ENCODE data around the gene XRCC2.
"Not testable (repeated sequence)": the region's sequence is repeated elsewhere in the genome, so short reads cannot be mapped to it uniquely, and the experiment has no call there.

The XRCC2 gene
- total RNA-seq, result 4.1 to 4.8 reads per million in 2 donors

- DNase-seq, result peak; percentile 87
Measured at GRCh38 chr7:152675759-152676636, at the start of gene XRCC2. Gene XRCC2 (minus strand): TSS chr7:152676141. CDS start chr7:152676079, 62 bp downstream.

- no peak for DNase-seq
Measured at GRCh38 chr7:152723364-152723763, 47.4 kb upstream of the XRCC2 start.

- DNase-seq, result not testable (repeated sequence)
Measured at GRCh38 chr7:152712412-152713042, 36.6 kb upstream of the XRCC2 start.

- no peak for DNase-seq
Measured at GRCh38 chr7:152711444-152711944, 35.6 kb upstream of the XRCC2 start.

GRCh38 chr7:152710153-152710442 is 34.2 kb upstream of the XRCC2 start:
- no peak for DNase-seq

GRCh38 chr7:152709287-152710152 is 33.6 kb upstream of the XRCC2 start:
- DNase-seq, result no peak

- no peak for DNase-seq
Measured at GRCh38 chr7:152704796-152705384, 28.9 kb upstream of the XRCC2 start.

GRCh38 chr7:152699079-152699478 is 23.1 kb upstream of the XRCC2 start:
- DNase-seq, result no peak

- DNase-seq, result not testable (repeated sequence)
Measured at GRCh38 chr7:152697268-152697974, 21.5 kb upstream of the XRCC2 start.

- DNase-seq, result not testable (repeated sequence)
Measured at GRCh38 chr7:152692196-152692595, 16.3 kb upstream of the XRCC2 start.

- DNase-seq, result no peak
Measured at GRCh38 chr7:152683297-152683696, 7.4 kb upstream of the XRCC2 start.

- no peak for DNase-seq
Measured at GRCh38 chr7:152677808-152678670, 2.1 kb upstream of the XRCC2 start.

- no peak for DNase-seq
Measured at GRCh38 chr7:152674860-152675758, 832 bp downstream of the XRCC2 start.

- no peak for DNase-seq
Measured at GRCh38 chr7:152673897-152674296, 2.0 kb downstream of the XRCC2 start.

GRCh38 chr7:152672626-152673025 is 3.3 kb downstream of the XRCC2 start:
- no peak for DNase-seq

- DNase-seq, result no peak
Measured at GRCh38 chr7:152669758-152670157, 6.2 kb downstream of the XRCC2 start.

- DNase-seq, result no peak
Measured at GRCh38 chr7:152668975-152669374, 7.0 kb downstream of the XRCC2 start.

- no peak for DNase-seq
Measured at GRCh38 chr7:152667958-152668357, 8.0 kb downstream of the XRCC2 start.

GRCh38 chr7:152666078-152666477 is 9.9 kb downstream of the XRCC2 start:
- DNase-seq, result no peak

- DNase-seq, result no peak
Measured at GRCh38 chr7:152664636-152665035, 11.3 kb downstream of the XRCC2 start.
